GM21786 (cell line): Measurements from ENCODE around the gene ANKRD6.

ENCODE experiments used
- ATAC-seq: cut with Tn5 transposase; IDR thresholded peaks from one replicate; pipeline ENCODE4 v1.9.1; 2021; ENCODE audit not compliant: unreplicated experiment

The ANKRD6 gene

DNA sequence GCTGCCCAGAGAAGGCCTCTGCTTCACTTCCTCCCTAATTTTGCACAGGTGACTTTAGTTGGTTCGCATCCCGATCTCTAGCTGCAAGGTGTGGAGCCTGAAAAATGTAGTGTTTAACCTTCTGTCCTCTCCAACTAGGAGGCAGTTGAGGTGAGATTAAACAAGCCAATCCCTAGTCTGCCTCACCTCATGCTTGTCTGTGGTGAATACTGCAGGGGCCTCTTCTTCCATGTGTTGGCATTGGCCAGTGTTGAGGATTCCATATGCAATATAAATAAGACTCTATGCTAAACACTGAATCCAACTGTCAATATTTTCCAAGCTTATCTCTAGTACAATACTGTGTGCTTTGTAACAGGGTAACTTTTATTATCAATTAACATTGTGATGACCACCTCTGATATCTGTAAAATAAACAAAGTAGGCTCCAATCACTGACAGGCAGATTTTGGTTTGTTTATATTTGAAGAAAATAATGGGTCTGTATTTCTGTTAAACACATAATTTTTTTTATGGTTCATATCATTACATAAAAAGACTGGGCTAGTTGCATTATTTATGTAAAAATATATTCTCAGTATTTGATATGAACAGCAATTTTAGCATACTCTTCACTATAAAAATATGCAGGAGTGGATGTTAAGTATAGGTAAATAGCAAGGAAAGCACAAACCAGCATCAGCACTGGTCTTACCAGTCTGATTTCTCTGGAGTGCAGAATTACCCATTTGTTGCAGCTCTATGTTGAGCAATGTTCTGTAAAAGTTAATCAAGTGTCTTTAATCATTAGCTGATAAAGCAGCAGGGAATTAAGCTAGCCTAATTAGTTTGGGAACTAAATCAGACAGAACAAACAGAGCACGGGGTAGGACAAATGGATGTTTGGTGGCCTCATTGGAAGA, 74.0 kb downstream of the ANKRD6 start:
- no peak for ATAC-seq

DNA sequence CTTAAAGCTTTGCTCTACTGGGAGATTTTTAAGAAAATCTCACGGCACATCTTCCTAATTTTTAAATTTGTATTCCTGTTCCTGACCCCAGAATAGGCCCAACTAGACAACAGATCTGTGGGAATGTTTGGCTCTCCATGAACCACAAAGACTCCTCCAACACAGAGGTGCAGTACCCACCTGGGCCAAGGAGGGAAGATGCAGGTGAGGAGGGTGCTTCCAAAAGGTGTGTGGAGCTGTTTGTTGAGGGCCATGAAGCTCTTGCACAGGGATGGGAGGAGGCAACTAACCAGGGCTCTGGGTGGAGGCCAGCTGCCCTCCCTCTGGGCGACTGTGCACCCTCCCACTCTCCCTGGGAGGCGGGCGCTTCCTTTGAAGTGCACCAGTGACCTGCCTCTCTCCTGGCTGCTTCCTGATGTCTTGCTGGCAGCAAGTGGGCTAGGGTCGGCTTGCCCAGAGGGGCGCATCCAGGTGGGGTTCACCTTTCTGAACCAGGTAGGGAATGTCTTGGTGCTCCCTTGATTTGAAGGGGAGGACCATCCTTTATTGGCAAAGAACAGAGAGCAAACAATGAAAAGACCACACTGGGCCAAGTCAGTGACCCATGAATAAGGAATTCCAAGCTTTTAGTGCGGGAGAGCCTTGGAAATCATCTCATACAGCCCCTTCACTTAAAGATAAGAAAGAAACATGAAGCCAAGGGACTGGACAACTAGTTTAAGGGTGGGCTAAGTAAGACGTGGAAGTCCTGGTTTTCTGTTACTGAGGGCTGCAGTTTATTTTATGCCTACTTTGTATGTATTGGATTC, 76.0 kb downstream of the ANKRD6 start:
- ATAC-seq = no peak

DNA sequence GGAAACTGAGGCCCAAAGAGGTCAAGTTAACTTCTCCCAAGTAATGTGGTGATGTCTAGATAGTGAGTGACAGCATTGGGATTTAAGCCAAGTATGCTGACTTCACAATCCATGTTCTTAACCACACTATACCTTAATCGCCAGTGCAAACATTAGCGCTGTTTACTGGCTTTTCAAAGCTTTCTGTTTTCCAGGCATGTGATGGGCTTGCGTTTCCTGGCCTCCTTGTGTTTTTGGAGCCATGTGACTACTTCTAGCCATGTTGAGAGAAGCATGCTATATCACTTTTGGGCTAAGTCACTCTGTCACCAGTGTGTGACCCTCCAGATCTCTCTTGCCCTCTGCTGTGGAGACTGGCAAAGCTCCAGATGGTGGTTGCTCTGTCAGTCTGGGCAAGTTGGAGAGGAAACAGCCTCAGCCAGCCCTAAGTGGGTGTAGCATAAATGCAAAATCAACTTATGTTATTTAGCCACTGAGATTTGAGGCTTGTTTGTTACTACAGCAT, 76.9 kb downstream of the ANKRD6 start:
- ATAC-seq = no peak

DNA sequence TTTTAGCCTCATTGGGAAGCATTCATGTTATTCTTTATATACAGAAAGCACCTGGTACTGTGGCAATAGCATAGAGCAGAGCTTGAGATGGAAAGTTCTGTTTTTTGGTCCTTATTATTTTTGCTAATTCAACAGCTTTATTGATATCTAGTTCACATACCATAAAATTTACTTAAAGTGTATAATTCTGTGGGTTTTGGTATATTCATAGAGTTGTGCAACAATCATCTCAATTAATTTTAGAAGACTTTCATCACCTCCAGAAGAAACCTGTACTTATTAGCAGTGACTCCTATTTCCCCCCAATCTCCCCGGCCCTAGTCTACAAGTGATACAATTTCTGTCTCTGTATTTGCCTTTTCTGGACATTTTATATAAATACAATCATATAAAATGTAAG, 77.4 kb downstream of the ANKRD6 start:
- no peak for ATAC-seq

DNA sequence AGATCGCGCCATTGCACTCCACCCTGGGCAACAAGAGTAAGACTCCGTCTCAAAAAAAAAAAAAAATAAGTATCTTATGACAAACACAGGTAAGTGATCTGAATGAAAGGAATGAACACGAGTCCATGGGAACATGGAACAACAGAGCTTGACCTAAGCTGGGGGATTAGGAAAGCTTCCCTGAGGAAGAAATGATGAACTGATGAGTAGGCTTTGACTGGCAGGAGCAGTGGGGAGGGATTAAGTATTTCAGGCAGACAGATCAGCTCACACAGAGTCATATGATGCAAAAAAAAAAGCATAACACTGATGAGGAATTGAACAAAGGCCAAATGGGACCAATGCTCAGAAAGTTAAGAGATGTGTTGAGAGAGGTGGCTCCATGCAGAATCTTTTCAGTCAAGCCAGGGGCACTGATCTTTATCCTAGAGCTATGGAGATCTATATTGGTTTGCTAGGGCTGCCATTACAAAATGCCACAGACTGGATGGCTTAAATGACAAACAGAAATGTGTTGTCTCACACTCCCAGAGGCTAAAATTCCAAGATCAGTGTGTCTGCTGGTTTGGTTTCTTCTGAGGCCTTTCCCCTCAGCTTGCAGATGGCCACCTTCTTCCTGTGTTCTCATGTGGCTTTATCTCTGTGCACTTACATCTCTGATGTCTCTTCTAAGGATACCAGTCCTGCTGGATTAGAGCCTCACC, 85.6 kb downstream of the ANKRD6 start:
- ATAC-seq = no peak

DNA sequence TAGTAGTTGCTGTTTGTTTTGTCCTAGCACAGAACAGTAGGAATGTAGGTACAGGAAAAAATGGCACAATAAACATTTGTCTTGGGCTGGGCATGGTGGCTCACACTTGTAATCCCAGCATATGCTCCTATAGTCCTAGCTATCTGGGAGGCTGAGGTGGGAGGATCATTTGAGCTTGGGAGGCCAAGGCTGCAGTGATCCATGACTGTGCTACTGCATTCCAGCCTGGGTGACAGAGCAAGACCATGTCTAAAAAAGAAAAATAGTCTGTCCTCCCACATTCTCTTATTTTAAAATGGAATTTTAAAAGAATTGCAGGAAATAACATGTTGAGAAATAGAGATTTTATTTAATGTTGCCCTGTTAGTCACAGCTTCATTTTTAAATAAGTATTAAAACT, 87.8 kb downstream of the ANKRD6 start:
- no peak for ATAC-seq

DNA sequence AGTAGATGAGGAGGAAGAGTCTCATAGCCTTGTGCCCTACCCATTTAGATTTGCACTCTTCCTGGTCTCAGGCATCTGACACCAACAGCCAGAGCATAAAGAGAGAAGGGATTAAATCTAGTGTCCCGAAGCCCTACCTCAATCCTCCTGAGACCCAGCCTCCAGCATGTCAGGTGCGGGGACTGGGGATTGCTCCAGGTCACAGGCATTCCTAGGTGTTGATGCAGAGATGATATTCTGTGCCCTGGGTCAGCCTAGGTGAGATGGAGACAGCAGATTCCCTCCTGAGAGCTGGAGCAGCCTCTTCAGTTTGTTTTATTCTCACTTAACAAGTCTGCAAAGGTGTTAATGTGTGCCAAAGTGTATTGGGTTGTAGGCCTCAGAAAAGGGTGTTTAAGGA, 89.8 kb downstream of the ANKRD6 start:
- ATAC-seq = no peak

DNA sequence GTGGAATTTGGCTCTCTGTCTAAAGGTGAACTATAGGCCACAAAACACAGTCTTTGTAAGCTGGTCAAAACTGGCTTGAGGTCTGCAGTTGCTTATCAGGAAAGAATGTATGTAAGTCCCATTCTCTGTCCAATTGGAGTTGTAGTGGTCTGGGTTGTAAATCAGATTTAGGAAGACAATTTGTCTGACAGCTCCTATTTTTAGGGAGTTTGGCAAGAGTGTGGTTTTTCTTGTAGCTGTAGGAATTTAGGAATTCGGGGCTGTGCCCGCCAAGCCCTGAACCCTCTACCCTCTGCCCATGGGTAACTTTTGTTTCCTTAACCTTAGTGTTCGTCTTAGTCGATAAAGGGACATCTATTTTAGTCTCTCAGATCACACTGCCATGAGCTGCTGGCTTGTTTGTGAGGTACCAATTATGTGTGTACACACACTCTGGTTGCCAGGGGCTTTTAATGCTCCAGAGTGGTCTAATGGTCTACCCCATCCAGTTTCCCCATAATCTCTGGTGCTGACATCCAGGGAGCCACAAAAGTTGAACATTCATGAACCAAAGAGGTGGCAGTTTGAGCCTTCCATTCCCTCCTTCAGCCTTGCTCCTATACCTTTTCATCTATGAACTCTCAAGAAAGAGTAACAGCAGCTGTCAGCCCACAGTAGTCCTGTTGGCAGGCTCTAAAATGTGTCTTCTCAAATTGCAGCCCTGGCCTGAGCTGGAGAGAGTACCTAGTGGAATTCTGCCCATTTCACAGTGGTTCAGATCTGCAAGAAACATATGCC, 93.0 kb downstream of the ANKRD6 start:
- ATAC-seq = no peak

DNA sequence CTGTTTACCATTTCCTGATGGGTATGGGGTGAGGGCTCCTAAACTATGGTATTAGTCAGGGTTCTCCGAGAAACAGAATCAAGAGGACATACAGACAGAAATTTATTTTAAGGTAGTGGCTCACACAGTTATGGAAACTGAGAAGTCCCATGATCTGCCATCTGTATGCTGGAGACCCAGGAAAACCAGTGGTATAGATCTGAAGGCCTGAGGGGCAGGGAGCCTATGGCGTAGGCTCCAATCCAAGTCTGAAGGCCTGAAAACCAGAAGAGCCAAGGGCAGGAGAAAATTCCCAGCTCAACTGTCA, 93.6 kb downstream of the ANKRD6 start:
- ATAC-seq = no peak

DNA sequence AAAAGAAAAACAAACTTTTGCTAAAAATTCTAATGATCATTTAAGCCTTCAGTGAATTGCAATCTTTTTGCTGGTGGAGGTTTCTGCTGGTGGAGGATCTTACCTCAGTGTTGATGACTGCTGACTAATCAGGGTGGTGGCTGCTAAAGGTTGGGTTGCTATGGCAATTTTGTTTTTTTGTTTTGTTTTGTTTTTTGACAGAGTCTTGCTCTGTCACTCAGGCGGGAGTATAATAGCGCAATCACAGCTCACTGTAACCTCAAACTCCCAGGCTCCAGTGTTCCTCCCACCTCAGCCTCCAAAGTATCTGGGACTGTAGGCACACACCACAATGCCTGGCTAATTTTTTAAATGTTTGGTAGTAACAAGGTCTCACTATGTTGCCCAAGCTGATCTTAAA, 94.7 kb downstream of the ANKRD6 start:
- no peak for ATAC-seq

DNA sequence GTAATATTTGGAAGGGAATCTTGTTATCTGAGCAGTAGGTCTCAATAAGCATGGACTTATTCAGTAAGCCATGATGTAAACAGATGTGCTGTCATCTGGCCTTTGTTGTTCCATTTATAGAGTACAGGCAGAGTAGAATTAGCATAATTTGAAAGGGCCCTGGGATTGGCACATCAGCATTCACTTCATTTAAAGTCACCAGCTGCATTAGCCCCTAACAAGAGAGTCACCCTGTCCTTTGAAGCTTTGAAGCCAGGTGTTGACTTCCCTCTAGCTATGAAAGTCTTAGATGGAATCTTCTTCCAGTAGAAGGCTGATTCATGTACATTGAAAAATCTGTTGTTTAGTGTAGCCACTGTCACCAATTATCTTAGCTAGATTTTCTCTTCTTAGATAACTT, 95.9 kb downstream of the ANKRD6 start:
- ATAC-seq = no peak

DNA sequence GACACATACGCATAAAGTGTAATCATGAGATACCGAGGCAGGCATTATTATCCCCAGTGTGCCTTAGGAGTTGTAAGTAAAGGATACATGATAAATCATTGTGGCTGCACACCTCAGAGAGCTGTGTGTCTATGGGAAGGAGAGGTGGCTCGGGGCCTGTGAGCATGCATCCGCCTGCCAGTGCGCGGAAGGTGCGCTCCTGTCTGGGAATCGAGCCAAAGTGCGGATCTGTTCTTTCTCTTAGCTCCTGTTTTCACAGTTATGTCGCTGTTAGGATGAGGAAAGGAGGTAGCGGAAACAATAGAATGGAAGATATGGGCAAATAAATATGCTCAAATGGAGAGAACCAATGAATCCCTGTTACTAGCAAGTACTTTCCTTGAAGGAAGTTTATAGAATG, 98.0 kb downstream of the ANKRD6 start:
- ATAC-seq = no peak

DNA sequence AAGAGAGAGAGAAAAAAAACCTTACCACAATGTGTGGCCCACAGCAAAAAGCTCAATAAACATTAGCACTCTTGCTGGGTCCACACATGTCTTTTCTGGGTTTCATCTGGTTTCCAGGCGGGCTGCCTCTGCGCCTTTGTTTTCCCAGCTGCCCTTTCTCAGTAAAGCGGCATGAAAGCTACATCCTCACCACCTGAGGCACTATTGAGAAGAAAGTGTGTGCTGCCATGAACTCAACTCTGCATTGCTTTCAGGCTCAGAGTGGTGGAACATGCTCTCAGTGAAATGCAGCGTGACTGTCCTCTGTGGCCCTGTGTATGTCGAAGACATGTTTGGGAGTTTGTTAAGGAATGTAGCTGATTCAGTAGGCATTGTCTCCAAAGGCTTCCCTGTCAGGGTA, 103.3 kb downstream of the ANKRD6 start:
- ATAC-seq = no peak

DNA sequence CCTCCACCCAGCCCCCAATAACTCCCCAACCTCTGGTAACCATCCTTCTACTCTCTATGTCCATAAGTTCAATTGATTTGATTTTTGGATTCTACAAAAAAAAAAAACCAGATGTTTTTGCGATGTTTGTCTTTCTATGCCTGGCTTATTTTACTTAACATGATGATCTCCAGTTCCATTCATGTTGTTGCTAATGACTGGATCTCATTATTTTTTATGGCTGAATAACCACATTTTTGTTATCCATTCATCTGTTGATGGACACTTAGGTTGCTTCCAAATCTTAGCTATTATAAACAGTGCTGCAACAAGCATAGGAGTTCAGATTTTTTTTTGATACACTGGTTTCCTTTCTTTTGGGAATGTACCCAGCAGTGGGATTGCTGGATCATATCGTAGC, 106.8 kb downstream of the ANKRD6 start:
- ATAC-seq = no peak

DNA sequence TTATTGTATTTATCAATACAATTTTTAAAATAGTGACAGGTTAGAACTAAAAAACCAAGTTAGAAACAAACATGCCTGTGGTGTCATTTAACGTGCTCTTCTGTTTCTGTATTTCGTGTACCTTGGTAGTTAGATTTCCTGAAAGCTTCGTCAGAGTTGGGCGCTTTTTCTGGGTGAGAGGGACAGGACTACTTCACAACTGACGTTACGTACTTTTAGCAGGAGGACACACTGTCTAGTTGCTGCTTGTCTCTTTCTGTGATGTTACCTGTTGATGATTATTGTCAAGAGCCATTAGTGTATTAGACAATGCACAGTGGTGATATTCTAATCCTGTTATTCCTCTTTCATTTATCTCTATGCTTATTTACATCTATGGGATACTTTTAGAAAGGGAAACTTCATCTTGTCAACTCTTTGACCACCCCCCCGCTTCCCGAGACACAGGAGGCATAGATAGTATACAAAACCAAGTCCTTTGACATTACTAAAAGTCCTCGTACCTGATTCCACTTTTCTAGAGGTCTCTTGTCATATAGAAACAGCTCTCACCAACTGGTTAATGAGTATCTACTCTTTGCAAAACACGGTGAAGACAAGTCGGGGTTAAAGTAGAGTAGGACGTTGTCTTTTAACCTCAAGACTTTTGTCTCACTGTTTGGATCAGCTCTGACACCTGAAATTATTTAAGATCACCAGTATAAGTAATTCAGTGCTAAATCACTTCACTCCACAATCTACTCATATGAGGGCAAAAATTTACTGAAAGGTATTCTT, 109.3 kb downstream of the ANKRD6 start:
- no peak for ATAC-seq

DNA sequence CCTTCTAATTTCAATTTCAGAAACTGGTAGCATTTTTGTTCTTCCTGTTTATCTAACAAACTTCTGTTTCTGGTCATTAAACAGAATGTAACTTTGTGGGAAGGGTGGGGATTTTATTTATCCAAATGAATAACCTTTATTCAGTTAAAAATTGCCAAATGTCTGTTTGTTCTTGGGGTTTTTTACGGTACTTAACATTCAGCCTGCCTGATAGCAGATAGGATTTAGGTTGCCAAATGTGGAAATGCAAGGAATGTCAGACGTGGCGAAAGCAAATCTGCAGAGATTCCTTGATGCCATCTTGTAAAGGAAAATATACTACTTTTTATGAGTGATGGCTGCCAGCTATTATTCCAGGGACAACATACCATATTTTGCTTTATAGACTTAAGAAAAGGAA, 109.9 kb downstream of the ANKRD6 start:
- ATAC-seq = no peak

DNA sequence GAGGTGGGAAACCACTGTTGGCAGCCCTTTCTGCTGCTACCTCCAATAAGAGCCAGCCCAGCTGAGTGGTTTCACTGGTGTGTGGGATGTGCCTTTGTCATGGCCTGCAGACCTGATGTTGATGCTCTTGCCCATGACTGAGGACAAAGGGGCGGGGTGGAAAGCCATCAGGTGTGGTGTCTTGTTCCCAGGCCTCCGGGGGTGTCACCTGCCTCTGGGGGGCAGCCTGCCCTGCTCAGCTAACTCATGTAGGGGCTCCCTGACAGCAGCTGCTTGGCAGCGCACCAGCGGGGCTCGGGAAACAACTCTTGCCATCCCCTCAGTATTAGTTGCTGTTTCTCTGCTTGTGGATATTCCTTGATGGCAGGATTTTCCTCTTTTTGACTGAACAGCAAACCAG, 114.3 kb downstream of the ANKRD6 start:
- no peak for ATAC-seq

DNA sequence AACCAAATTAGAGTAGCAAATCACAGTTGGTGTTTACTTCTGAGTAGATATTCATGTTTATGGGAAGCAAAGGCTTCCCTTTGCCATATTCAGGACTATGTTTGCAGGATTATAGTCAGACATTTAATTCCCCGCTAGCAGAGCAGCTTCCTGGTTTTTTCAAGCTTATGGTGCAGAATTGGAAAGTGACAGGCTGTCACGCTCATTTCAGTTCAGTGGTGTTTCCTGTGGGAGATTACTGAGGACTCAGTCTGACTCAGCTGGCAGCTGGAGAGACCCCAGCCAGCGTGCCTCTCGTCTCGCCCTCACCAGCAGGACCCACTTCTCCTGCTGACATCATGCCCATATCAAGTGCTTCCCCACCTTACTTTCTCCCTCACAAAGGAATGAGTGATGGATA, 120.5 kb downstream of the ANKRD6 start:
- no peak for ATAC-seq

DNA sequence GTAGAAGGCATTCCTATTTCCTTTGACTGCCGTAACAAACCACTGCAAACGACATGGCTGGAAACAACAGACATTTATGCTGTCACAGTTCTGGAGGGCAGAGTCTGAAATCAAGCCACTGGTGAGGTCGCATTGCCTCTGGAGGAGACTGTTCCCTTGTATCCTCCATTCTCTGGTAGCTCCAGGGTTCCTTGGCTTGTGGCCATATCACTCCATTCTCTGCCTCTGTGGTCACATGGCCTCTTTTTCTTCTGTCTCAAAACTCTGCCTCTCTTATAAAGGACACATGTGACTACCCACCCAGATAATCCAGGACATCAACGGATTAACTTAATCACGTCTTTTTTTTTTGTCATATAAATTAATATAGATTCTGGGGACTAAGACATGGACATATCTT, 121.2 kb downstream of the ANKRD6 start:
- no peak for ATAC-seq

DNA sequence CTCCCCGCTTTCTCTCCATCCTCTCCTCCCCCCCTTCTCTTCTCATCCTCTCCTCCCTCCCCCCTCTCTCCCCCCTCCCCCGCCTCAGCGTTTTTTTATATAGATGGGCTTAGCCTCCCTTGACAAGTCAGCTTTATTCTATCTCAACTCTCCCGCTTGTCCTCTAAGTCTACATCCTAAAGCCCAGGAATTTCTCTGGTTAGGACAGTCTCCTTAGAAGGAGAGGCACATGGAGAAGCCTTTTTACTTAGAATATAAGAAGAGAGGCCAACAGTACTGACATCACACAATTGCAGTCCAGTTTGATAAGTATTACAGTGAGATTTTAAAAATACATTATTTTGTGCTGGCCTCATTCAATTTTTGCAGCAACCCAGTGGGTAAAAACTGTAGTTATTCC, 122.1 kb downstream of the ANKRD6 start:
- ATAC-seq = no peak
